Trophoblast cell (in vitro differentiated cells and primary cell): ENCODE measurements around the gene FCRLB. TPM values are rescaled to one million over a fixed set of nuclear protein-coding genes. Genes with fewer than 3 reads are reported as not detected.
"Not testable (repeated sequence)": the region's sequence is repeated elsewhere in the genome, so short reads cannot be mapped to it uniquely, and the experiment has no call there.

Experiments
- DNase-seq, 2 donors: peaks; one replicate each; pipeline ENCODE4 v3.0.0-alpha.2; 2016
- H2AFZ ChIP-seq: 2 replicates; pipeline ENCODE4 v1.6.1; 2013; ENCODE audit warnings: low read length, moderate library complexity, mild to moderate bottlenecking; ENCODE audit not compliant: insufficient read depth, poor library complexity
- H2AK5ac ChIP-seq: 2 replicates; pipeline ENCODE4 v1.6.1; 2013; ENCODE audit warnings: mild to moderate bottlenecking, low read length
- H2BK120ac ChIP-seq: 2 replicates; pipeline ENCODE4 v1.6.1; 2013; ENCODE audit warnings: low read length, mild to moderate bottlenecking, moderate library complexity; ENCODE audit not compliant: insufficient read depth, poor library complexity
- H2BK12ac ChIP-seq: 2 replicates; pipeline ENCODE4 v1.6.1; 2013; ENCODE audit warnings: mild to moderate bottlenecking, low read length, moderate library complexity
- H2BK5ac ChIP-seq: 2 replicates; pipeline ENCODE4 v1.6.1; 2013; ENCODE audit warnings: low read length, low read depth, moderate library complexity, mild to moderate bottlenecking; ENCODE audit not compliant: poor library complexity
- H3K14ac ChIP-seq: 2 replicates; pipeline ENCODE4 v1.6.1; 2013; ENCODE audit warnings: mild to moderate bottlenecking, low read length
- H3K18ac ChIP-seq: 2 replicates; pipeline ENCODE4 v1.6.1; 2013; ENCODE audit warnings: mild to moderate bottlenecking, low read length
- H3K23ac ChIP-seq: 2 replicates; pipeline ENCODE4 v1.6.1; 2013; ENCODE audit warnings: low read length
- H3K27ac ChIP-seq: 2 replicates; pipeline ENCODE4 v1.5.1; 2013; ENCODE audit warnings: low read depth, mild to moderate bottlenecking, inconsistent platforms, low read length, moderate library complexity
- H3K27me3 ChIP-seq: 2 replicates; pipeline ENCODE4 v1.6.1; 2013; ENCODE audit warnings: inconsistent platforms, mild to moderate bottlenecking, low read length, moderate library complexity; ENCODE audit not compliant: insufficient read depth
- H3K36me3 ChIP-seq, 2 experiments: 1 replicate in 1 of 2; 2 replicates in 1 of 2; pipeline ENCODE4 v1.6.1; 2013; ENCODE audit warnings: low read length in 2 of 2, mild to moderate bottlenecking in 2 of 2, moderate library complexity in 1 of 2; ENCODE audit not compliant: insufficient read depth in 2 of 2, control insufficient read depth in 1 of 2
- H3K4ac ChIP-seq: 2 replicates; pipeline ENCODE4 v1.6.1; 2013; ENCODE audit warnings: low read depth, mild to moderate bottlenecking, low read length, moderate library complexity
- H3K4me1 ChIP-seq, 2 experiments: 1 replicate in 1 of 2; 2 replicates in 1 of 2; pipeline ENCODE4 v1.6.1; 2013; ENCODE audit warnings: low read length in 2 of 2, mild to moderate bottlenecking in 2 of 2, moderate library complexity in 1 of 2; ENCODE audit not compliant: insufficient read depth in 2 of 2, control insufficient read depth in 1 of 2
- H3K4me2 ChIP-seq: 2 replicates; pipeline ENCODE4 v1.6.1; 2013; ENCODE audit warnings: inconsistent platforms, mild to moderate bottlenecking, low read length, moderate library complexity
- H3K4me3 ChIP-seq: 2 replicates; pipeline ENCODE4 v1.5.1; 2013; ENCODE audit warnings: mild to moderate bottlenecking, low read depth, low read length, inconsistent platforms
- H3K79me1 ChIP-seq: one replicate; pipeline ENCODE4 v1.6.1; 2013; ENCODE audit warnings: low read length
- H3K79me2 ChIP-seq: 2 replicates; pipeline ENCODE4 v1.6.1; 2013; ENCODE audit warnings: low read length, mild to moderate bottlenecking; ENCODE audit not compliant: control insufficient read depth, insufficient read depth, poor library complexity
- H3K9ac ChIP-seq: 2 replicates; pipeline ENCODE4 v1.6.1; 2013; ENCODE audit warnings: mild to moderate bottlenecking, low read length
- H3K9me3 ChIP-seq: 2 replicates; pipeline ENCODE4 v1.6.1; 2013; ENCODE audit warnings: low read depth, mild to moderate bottlenecking, control low read depth, inconsistent platforms, low read length; ENCODE audit not compliant: insufficient read depth
- H4K12ac ChIP-seq: 2 replicates; pipeline ENCODE4 v1.6.1; 2013; ENCODE audit warnings: low read depth, mild to moderate bottlenecking, low read length, moderate library complexity
- H4K8ac ChIP-seq: 2 replicates; pipeline ENCODE4 v1.6.1; 2013; ENCODE audit warnings: low read depth, mild to moderate bottlenecking, low read length, moderate library complexity
- H4K91ac ChIP-seq: one replicate; pipeline ENCODE4 v1.6.1; 2013; ENCODE audit warnings: low read depth, mild to moderate bottlenecking, low read length, moderate library complexity
- WGBS: extraction: QIAGEN DNeasy Blood & Tissue Kit; methylation state at CpG from one replicate; pipeline ENCODE4 v1.1.7; 2013; ENCODE audit warnings: missing lambda C conversion rate; ENCODE audit not compliant: insufficient read length, insufficient coverage; ENCODE audit errors: extremely low coverage; 5-methylcytosine and 5-hydroxymethylcytosine counted together
- polyA plus RNA-seq: library from polyadenylated mRNA; stranded (reverse); fragments of 200-250 nt; gene quantifications from 2 replicates; pipeline ENCODE4 v1.2.3, GENCODE V29; 2013

FCRLB gene
- polyA plus RNA-seq: 0.45 and 0.47 TPM in 2 replicates

GRCh38 chr1:161720956-161721737 lies at the start of gene FCRLB:
FCRLB (plus strand) TSS chr1:161721544; CDS start chr1:161722673, 1,129 bp downstream.
- peaks cover 8 to 10% of the 10 kb centered on the region in 2 experiments for H3K4me1 ChIP-seq
- no peak within 1 kb of the TSS for H4K91ac ChIP-seq
- no peak within 1 kb of the TSS for H2BK12ac ChIP-seq
- H3K4ac ChIP-seq: no peak within 1 kb of the TSS
- peaks cover under 1% of the 10 kb centered on the region for H3K79me2 ChIP-seq
- H2AK5ac ChIP-seq: no peak within 1 kb of the TSS
- peaks cover 2% of the 10 kb centered on the region for H3K9me3 ChIP-seq
- no peak within 1 kb of the TSS for H3K14ac ChIP-seq
- H3K23ac ChIP-seq: no peak within 1 kb of the TSS
- DNase-seq: no peak
- no peak within 1 kb of the TSS for H3K18ac ChIP-seq
- no peak within 1 kb of the TSS for H4K8ac ChIP-seq
- no peak within 1 kb of the TSS for H2AFZ ChIP-seq
- H3K9ac ChIP-seq: no peak within 1 kb of the TSS
- peaks cover 1% of the 10 kb centered on the region for H3K79me1 ChIP-seq
- no peak within 1 kb of the TSS for H4K12ac ChIP-seq
- no peaks in the 10 kb centered on the region for H3K36me3 ChIP-seq
- H2BK5ac ChIP-seq: no peak within 1 kb of the TSS
- no peak within 1 kb of the TSS for H3K27ac ChIP-seq
- no peaks in the 10 kb centered on the region for H3K27me3 ChIP-seq
- no CpG with 5 or more reads among the region's 4 CpGs for WGBS
- no peak within 1 kb of the TSS for H3K4me2 ChIP-seq
- no peak within 1 kb of the TSS for H2BK120ac ChIP-seq
- no peak within 1 kb of the TSS for H3K4me3 ChIP-seq

- not testable (repeated sequence) for H2AFZ ChIP-seq, H3K9me3 ChIP-seq, H2AK5ac ChIP-seq, H3K4me2 ChIP-seq, H3K9ac ChIP-seq, H4K8ac ChIP-seq, H3K27me3 ChIP-seq, H2BK12ac ChIP-seq, H2BK5ac ChIP-seq, DNase-seq, H4K91ac ChIP-seq, H3K4me1 ChIP-seq, H3K4me3 ChIP-seq, H2BK120ac ChIP-seq, H3K79me1 ChIP-seq, H3K18ac ChIP-seq, H4K12ac ChIP-seq, H3K27ac ChIP-seq, H3K14ac ChIP-seq, H3K79me2 ChIP-seq, H3K23ac ChIP-seq, H3K4ac ChIP-seq, H3K36me3 ChIP-seq
- WGBS: no CpG with 5 or more reads among the region's 7 CpGs
These were observed 47.9 kb upstream of the FCRLB start for GRCh38 chr1:161673437-161673836.

GRCh38 chr1:161674447-161674846 lies 46.9 kb upstream of the FCRLB start:
- not testable (repeated sequence) for H2BK5ac ChIP-seq, H3K9me3 ChIP-seq, H2AK5ac ChIP-seq, H3K27me3 ChIP-seq, H3K23ac ChIP-seq, H2AFZ ChIP-seq, H3K9ac ChIP-seq, H2BK120ac ChIP-seq, H3K79me1 ChIP-seq, H3K27ac ChIP-seq, H3K4me3 ChIP-seq, H3K4me2 ChIP-seq, H2BK12ac ChIP-seq, H3K4ac ChIP-seq, H3K79me2 ChIP-seq, H3K4me1 ChIP-seq, H4K8ac ChIP-seq, H4K12ac ChIP-seq, H3K36me3 ChIP-seq, DNase-seq, H3K14ac ChIP-seq, H3K18ac ChIP-seq, H4K91ac ChIP-seq
- WGBS: no CpG with 5 or more reads among the region's 3 CpGs

GRCh38 chr1:161674908-161675307 lies 46.4 kb upstream of the FCRLB start:
- H3K23ac ChIP-seq, H2AK5ac ChIP-seq, H3K4ac ChIP-seq, H4K8ac ChIP-seq, H3K27me3 ChIP-seq, H2AFZ ChIP-seq, H2BK120ac ChIP-seq, H4K12ac ChIP-seq, H3K18ac ChIP-seq, H3K4me1 ChIP-seq, H3K36me3 ChIP-seq, H3K9me3 ChIP-seq, H3K4me3 ChIP-seq, H3K79me1 ChIP-seq, H3K4me2 ChIP-seq, DNase-seq, H3K27ac ChIP-seq, H3K14ac ChIP-seq, H4K91ac ChIP-seq, H2BK5ac ChIP-seq, H3K79me2 ChIP-seq, H3K9ac ChIP-seq, H2BK12ac ChIP-seq: not testable (repeated sequence)
- no CpG with 5 or more reads among the region's 3 CpGs for WGBS
